OCI-LY3 (cell line): ENCODE measurements around the gene KHDRBS1.

ENCODE experiments used
- EZH2phosphoT487 ChIP-seq: fragments of 200-600 bp; shearing (Covaris generic); IDR thresholded peaks from 2 replicates; pipeline ENCODE4 v1.6.1; 2018; ENCODE audit warnings: antibody characterized with exemption, mixed run types, low read depth
- TF ChIP-seq, protein P1 (sequence below): fragments of 200-600, 300-600 bp; sonication (generic); IDR thresholded peaks from 2 replicates; pipeline ENCODE4 v1.5.1; 2014; ENCODE audit warnings: antibody characterized with exemption, low read length, low read depth

DNA sequence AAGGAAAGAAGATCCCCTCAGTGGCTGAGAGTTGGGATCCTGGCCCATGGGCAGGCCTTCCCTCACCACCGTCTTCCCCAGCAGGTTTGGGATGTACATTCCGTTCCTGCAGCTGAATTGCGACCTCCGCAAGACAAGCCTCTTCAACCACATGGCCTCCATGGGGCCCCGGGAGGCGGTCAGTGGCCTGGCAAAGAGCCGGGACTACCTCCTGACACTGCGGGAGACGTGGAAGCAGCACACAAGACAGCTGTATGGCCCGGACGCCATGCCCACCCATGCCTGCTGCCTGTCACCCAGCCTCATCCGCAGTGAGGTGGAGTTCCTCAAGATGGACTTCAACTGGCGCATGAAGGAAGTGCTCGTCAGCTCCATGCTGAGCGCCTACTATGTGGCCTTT, 77.9 kb downstream of the KHDRBS1 start:
- TF ChIP-seq, protein P1, sequence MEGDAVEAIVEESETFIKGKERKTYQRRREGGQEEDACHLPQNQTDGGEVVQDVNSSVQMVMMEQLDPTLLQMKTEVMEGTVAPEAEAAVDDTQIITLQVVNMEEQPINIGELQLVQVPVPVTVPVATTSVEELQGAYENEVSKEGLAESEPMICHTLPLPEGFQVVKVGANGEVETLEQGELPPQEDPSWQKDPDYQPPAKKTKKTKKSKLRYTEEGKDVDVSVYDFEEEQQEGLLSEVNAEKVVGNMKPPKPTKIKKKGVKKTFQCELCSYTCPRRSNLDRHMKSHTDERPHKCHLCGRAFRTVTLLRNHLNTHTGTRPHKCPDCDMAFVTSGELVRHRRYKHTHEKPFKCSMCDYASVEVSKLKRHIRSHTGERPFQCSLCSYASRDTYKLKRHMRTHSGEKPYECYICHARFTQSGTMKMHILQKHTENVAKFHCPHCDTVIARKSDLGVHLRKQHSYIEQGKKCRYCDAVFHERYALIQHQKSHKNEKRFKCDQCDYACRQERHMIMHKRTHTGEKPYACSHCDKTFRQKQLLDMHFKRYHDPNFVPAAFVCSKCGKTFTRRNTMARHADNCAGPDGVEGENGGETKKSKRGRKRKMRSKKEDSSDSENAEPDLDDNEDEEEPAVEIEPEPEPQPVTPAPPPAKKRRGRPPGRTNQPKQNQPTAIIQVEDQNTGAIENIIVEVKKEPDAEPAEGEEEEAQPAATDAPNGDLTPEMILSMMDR: no peak
- no peak for TF ChIP-seq EZH2phosphoT487
